Trophoblast cell (in vitro differentiated cells and primary cell): ENCODE measurements around the gene SOSTDC1.
A peak's percentile ranks its signal among the peaks of the same experiment; 100 is the strongest.

Experiments
- DNase-seq, 2 donors: peaks; one replicate each; pipeline ENCODE4 v3.0.0-alpha.2; 2016
- H2AFZ ChIP-seq: 2 replicates; pipeline ENCODE4 v1.6.1; 2013; ENCODE audit warnings: low read length, moderate library complexity, mild to moderate bottlenecking; ENCODE audit not compliant: insufficient read depth, poor library complexity
- H2AK5ac ChIP-seq: 2 replicates; pipeline ENCODE4 v1.6.1; 2013; ENCODE audit warnings: mild to moderate bottlenecking, low read length
- H2BK120ac ChIP-seq: 2 replicates; pipeline ENCODE4 v1.6.1; 2013; ENCODE audit warnings: low read length, mild to moderate bottlenecking, moderate library complexity; ENCODE audit not compliant: insufficient read depth, poor library complexity
- H2BK12ac ChIP-seq: 2 replicates; pipeline ENCODE4 v1.6.1; 2013; ENCODE audit warnings: mild to moderate bottlenecking, low read length, moderate library complexity
- H2BK5ac ChIP-seq: 2 replicates; pipeline ENCODE4 v1.6.1; 2013; ENCODE audit warnings: low read length, low read depth, moderate library complexity, mild to moderate bottlenecking; ENCODE audit not compliant: poor library complexity
- H3K14ac ChIP-seq: 2 replicates; pipeline ENCODE4 v1.6.1; 2013; ENCODE audit warnings: mild to moderate bottlenecking, low read length
- H3K18ac ChIP-seq: 2 replicates; pipeline ENCODE4 v1.6.1; 2013; ENCODE audit warnings: mild to moderate bottlenecking, low read length
- H3K23ac ChIP-seq: 2 replicates; pipeline ENCODE4 v1.6.1; 2013; ENCODE audit warnings: low read length
- H3K27ac ChIP-seq: 2 replicates; pipeline ENCODE4 v1.5.1; 2013; ENCODE audit warnings: low read depth, mild to moderate bottlenecking, inconsistent platforms, low read length, moderate library complexity
- H3K27me3 ChIP-seq: 2 replicates; pipeline ENCODE4 v1.6.1; 2013; ENCODE audit warnings: inconsistent platforms, mild to moderate bottlenecking, low read length, moderate library complexity; ENCODE audit not compliant: insufficient read depth
- H3K36me3 ChIP-seq, 2 experiments: 1 replicate in 1 of 2; 2 replicates in 1 of 2; pipeline ENCODE4 v1.6.1; 2013; ENCODE audit warnings: low read length in 2 of 2, mild to moderate bottlenecking in 2 of 2, moderate library complexity in 1 of 2; ENCODE audit not compliant: insufficient read depth in 2 of 2, control insufficient read depth in 1 of 2
- H3K4ac ChIP-seq: 2 replicates; pipeline ENCODE4 v1.6.1; 2013; ENCODE audit warnings: low read depth, mild to moderate bottlenecking, low read length, moderate library complexity
- H3K4me1 ChIP-seq, 2 experiments: 1 replicate in 1 of 2; 2 replicates in 1 of 2; pipeline ENCODE4 v1.6.1; 2013; ENCODE audit warnings: low read length in 2 of 2, mild to moderate bottlenecking in 2 of 2, moderate library complexity in 1 of 2; ENCODE audit not compliant: insufficient read depth in 2 of 2, control insufficient read depth in 1 of 2
- H3K4me2 ChIP-seq: 2 replicates; pipeline ENCODE4 v1.6.1; 2013; ENCODE audit warnings: inconsistent platforms, mild to moderate bottlenecking, low read length, moderate library complexity
- H3K4me3 ChIP-seq: 2 replicates; pipeline ENCODE4 v1.5.1; 2013; ENCODE audit warnings: mild to moderate bottlenecking, low read depth, low read length, inconsistent platforms
- H3K79me1 ChIP-seq: one replicate; pipeline ENCODE4 v1.6.1; 2013; ENCODE audit warnings: low read length
- H3K79me2 ChIP-seq: 2 replicates; pipeline ENCODE4 v1.6.1; 2013; ENCODE audit warnings: low read length, mild to moderate bottlenecking; ENCODE audit not compliant: control insufficient read depth, insufficient read depth, poor library complexity
- H3K9ac ChIP-seq: 2 replicates; pipeline ENCODE4 v1.6.1; 2013; ENCODE audit warnings: mild to moderate bottlenecking, low read length
- H3K9me3 ChIP-seq: 2 replicates; pipeline ENCODE4 v1.6.1; 2013; ENCODE audit warnings: low read depth, mild to moderate bottlenecking, control low read depth, inconsistent platforms, low read length; ENCODE audit not compliant: insufficient read depth
- H4K12ac ChIP-seq: 2 replicates; pipeline ENCODE4 v1.6.1; 2013; ENCODE audit warnings: low read depth, mild to moderate bottlenecking, low read length, moderate library complexity
- H4K8ac ChIP-seq: 2 replicates; pipeline ENCODE4 v1.6.1; 2013; ENCODE audit warnings: low read depth, mild to moderate bottlenecking, low read length, moderate library complexity
- H4K91ac ChIP-seq: one replicate; pipeline ENCODE4 v1.6.1; 2013; ENCODE audit warnings: low read depth, mild to moderate bottlenecking, low read length, moderate library complexity
- WGBS: extraction: QIAGEN DNeasy Blood & Tissue Kit; methylation state at CpG from one replicate; pipeline ENCODE4 v1.1.7; 2013; ENCODE audit warnings: missing lambda C conversion rate; ENCODE audit not compliant: insufficient read length, insufficient coverage; ENCODE audit errors: extremely low coverage; 5-methylcytosine and 5-hydroxymethylcytosine counted together

SOSTDC1 gene

GRCh38 chr7:16432425-16432731, 33.2 kb downstream of the SOSTDC1 start:
- Histone ChIP-seq H4K8ac (no peak overlapping the region), H4K91ac (no peak overlapping the region), H3K18ac (no peak overlapping the region), H3K9ac (no peak overlapping the region), H3K4me1 (no peaks in the 10 kb centered on the region), H2AFZ (no peak overlapping the region), H3K4me2 (no peak overlapping the region), H2BK5ac (no peak overlapping the region), H3K27ac (no peak overlapping the region), H3K4me3 (no peak overlapping the region), H3K79me2 (no peaks in the 10 kb centered on the region), H3K14ac (no peak overlapping the region), H3K4ac (no peak overlapping the region), H4K12ac (no peak overlapping the region), H3K36me3 (no peaks in the 10 kb centered on the region), H3K9me3 (no peaks in the 10 kb centered on the region), H2BK120ac (no peak overlapping the region), H3K27me3 (no peaks in the 10 kb centered on the region), H3K79me1 (no peaks in the 10 kb centered on the region), H2BK12ac (no peak overlapping the region), H2AK5ac (no peak overlapping the region), H3K23ac (no peak overlapping the region)
- DNase-seq = no peak
- WGBS = no CpG with 5 or more reads among the region's 1 CpG

GRCh38 chr7:16431646-16432424, 33.7 kb downstream of the SOSTDC1 start:
- no CpG with 5 or more reads among the region's 2 CpGs for WGBS
- Histone ChIP-seq H3K14ac (no peak overlapping the region), H3K4me1 (no peaks in the 10 kb centered on the region), H2AFZ (no peak overlapping the region), H4K91ac (no peak overlapping the region), H3K4ac (no peak overlapping the region), H4K8ac (no peak overlapping the region), H3K4me3 (no peak overlapping the region), H2BK5ac (no peak overlapping the region), H4K12ac (no peak overlapping the region), H3K79me2 (no peaks in the 10 kb centered on the region), H3K79me1 (no peaks in the 10 kb centered on the region), H2BK120ac (no peak overlapping the region), H2BK12ac (no peak overlapping the region), H3K9me3 (no peaks in the 10 kb centered on the region), H3K4me2 (no peak overlapping the region), H3K27me3 (no peaks in the 10 kb centered on the region), H3K23ac (no peak overlapping the region), H3K18ac (no peak overlapping the region), H3K9ac (no peak overlapping the region), H2AK5ac (no peak overlapping the region), H3K36me3 (no peaks in the 10 kb centered on the region), H3K27ac (no peak overlapping the region)
- peak; percentile 9 to 59 for DNase-seq

GRCh38 chr7:16430133-16430532, 35.4 kb downstream of the SOSTDC1 start:
- H3K4me3 ChIP-seq = no peak overlapping the region
- no peak overlapping the region for H3K4me2 ChIP-seq
- H4K91ac ChIP-seq = no peak overlapping the region
- H3K79me1 ChIP-seq = no peaks in the 10 kb centered on the region
- no peak overlapping the region for H3K18ac ChIP-seq
- no peaks in the 10 kb centered on the region for H3K9me3 ChIP-seq
- H3K14ac ChIP-seq = no peak overlapping the region
- H2AFZ ChIP-seq = no peak overlapping the region
- WGBS = no CpG with 5 or more reads among the region's 3 CpGs
- H3K4ac ChIP-seq = no peak overlapping the region
- no peak overlapping the region for H3K27ac ChIP-seq
- no peak overlapping the region for H2AK5ac ChIP-seq
- H4K8ac ChIP-seq = no peak overlapping the region
- H4K12ac ChIP-seq = no peak overlapping the region
- no peaks in the 10 kb centered on the region for H3K36me3 ChIP-seq
- no peak overlapping the region for H2BK5ac ChIP-seq
- no peaks in the 10 kb centered on the region for H3K27me3 ChIP-seq
- H3K9ac ChIP-seq = no peak overlapping the region
- H2BK12ac ChIP-seq = no peak overlapping the region
- no peaks in the 10 kb centered on the region for H3K4me1 ChIP-seq
- no peaks in the 10 kb centered on the region for H3K79me2 ChIP-seq
- no peak for DNase-seq
- H2BK120ac ChIP-seq = no peak overlapping the region
- H3K23ac ChIP-seq = no peak overlapping the region

GRCh38 chr7:16428672-16429071, 36.9 kb downstream of the SOSTDC1 start:
- Histone ChIP-seq H2BK120ac (no peak overlapping the region), H4K12ac (no peak overlapping the region), H4K8ac (no peak overlapping the region), H3K4me1 (no peaks in the 10 kb centered on the region), H3K27ac (no peak overlapping the region), H3K79me2 (no peaks in the 10 kb centered on the region), H3K36me3 (no peaks in the 10 kb centered on the region), H3K9ac (no peak overlapping the region), H3K4me2 (no peak overlapping the region), H3K14ac (no peak overlapping the region), H2BK12ac (no peak overlapping the region), H3K79me1 (no peaks in the 10 kb centered on the region), H2AFZ (no peak overlapping the region), H3K9me3 (no peaks in the 10 kb centered on the region), H2BK5ac (no peak overlapping the region), H3K23ac (no peak overlapping the region), H3K27me3 (no peaks in the 10 kb centered on the region), H2AK5ac (no peak overlapping the region), H3K18ac (no peak overlapping the region), H4K91ac (no peak overlapping the region), H3K4me3 (no peak overlapping the region), H3K4ac (no peak overlapping the region)
- WGBS = no CpG with 5 or more reads among the region's 2 CpGs
- peak; percentile 5 to 64 for DNase-seq
